Measurements from ENCODE around the gene MFRP. TPM values are rescaled to one million over a fixed set of nuclear protein-coding genes. Genes with fewer than 3 reads are reported as not detected.

MFRP gene
- total RNA-seq, 2 donors from 2014 or later = 0.27 TPM; not detected in 1

DNA sequence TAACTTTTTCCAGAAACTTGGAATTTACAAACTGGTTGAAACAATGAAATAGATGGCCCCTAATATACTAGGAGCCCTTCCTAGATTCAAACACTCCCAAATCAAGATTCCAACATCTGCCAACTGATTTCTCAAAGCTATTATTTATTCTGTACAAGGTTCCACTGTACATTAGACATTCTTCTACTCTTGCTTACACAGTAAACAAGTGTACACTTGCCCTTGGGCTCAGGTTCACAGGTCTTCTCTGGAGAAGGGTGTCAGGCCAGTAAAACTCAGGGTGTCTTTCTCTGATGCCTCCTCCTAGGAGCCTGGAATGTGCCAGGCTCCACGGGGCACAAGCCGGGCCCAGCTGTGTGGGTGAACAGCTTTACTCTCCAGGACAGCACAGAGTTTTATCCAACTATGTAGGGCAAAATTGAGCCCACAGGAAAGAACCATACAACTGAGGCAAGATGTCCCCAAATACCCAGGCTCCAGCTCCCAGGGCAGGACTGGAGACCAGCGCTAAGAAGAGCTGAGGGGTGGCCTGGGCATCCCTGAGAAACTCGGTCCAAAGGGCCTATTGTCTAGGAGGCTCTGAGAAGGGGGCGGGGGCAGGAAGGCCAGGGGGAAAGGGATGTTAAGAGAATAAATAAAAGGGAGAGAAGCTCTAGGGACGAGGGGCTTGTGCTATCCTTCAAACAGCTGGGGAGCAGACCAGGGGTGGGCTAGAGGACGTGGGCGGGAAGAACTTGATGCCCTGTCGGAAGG lies 8.8 kb upstream of the MFRP start:
- Histone ChIP-seq H3K4me1 (ENCODE audit: control insufficient read depth in 1 of 2, low read depth in 2 of 2) (no peaks in the 10 kb centered on the region), H3K27me3 (replicated peaks; ENCODE audit: insufficient read depth) (no peaks in the 10 kb centered on the region), H3K4me3 (no peak overlapping the region), H3K36me3 (no peaks in the 10 kb centered on the region), H3K27ac (no peak overlapping the region), H3K9me3 (no peaks in the 10 kb centered on the region)
- ATAC-seq (ENCODE audit: insufficient number of reproducible peaks, low FRiP score, low read depth) (no peak), DNase-seq (ENCODE audit: low spot score) (no peak)
- TF ChIP-seq, protein P1, sequence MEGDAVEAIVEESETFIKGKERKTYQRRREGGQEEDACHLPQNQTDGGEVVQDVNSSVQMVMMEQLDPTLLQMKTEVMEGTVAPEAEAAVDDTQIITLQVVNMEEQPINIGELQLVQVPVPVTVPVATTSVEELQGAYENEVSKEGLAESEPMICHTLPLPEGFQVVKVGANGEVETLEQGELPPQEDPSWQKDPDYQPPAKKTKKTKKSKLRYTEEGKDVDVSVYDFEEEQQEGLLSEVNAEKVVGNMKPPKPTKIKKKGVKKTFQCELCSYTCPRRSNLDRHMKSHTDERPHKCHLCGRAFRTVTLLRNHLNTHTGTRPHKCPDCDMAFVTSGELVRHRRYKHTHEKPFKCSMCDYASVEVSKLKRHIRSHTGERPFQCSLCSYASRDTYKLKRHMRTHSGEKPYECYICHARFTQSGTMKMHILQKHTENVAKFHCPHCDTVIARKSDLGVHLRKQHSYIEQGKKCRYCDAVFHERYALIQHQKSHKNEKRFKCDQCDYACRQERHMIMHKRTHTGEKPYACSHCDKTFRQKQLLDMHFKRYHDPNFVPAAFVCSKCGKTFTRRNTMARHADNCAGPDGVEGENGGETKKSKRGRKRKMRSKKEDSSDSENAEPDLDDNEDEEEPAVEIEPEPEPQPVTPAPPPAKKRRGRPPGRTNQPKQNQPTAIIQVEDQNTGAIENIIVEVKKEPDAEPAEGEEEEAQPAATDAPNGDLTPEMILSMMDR (IDR thresholded peaks at IDR 0.05) = no peak

DNA sequence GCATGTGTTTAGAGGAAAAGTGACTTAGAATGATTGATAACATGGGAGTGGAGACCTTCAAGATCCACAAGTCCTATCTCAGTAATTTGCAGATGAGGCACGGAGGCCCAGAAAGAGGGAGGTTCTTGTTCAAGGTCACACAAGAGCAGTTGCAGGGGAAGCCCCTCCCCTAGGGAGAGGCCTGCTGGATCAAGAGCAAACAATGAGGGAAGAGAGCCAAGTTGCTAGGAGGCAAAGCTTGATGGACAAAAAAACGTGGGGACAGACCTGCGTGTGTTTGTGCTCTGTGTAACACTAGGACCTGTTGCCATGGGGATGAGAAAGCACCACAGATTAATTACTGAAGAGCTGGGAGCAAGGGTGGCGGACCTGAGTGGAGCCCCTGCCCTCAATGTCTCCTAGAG lies 6.4 kb upstream of the MFRP start:
- Histone ChIP-seq H3K27me3 (replicated peaks; ENCODE audit: insufficient read depth) (no peaks in the 10 kb centered on the region), H3K4me3 (no peak overlapping the region), H3K27ac (no peak overlapping the region), H3K9me3 (no peaks in the 10 kb centered on the region), H3K4me1 (ENCODE audit: control insufficient read depth in 1 of 2, low read depth in 2 of 2) (no peaks in the 10 kb centered on the region), H3K36me3 (no peaks in the 10 kb centered on the region)
- TF ChIP-seq, protein P1 (IDR thresholded peaks at IDR 0.05) = no peak
- no peak for DNase-seq (ENCODE audit: low spot score)
- ATAC-seq (ENCODE audit: insufficient number of reproducible peaks, low FRiP score, low read depth) = no peak

GRCh38 chr11:119351232-119351631 lies 4.7 kb upstream of the MFRP start:
- Histone ChIP-seq H3K4me1 (ENCODE audit: control insufficient read depth in 1 of 2, low read depth in 2 of 2) (no peaks in the 10 kb centered on the region), H3K27me3 (replicated peaks; ENCODE audit: insufficient read depth) (no peaks in the 10 kb centered on the region), H3K36me3 (no peaks in the 10 kb centered on the region), H3K4me3 (no peak overlapping the region), H3K9me3 (no peaks in the 10 kb centered on the region), H3K27ac (no peak overlapping the region)
- ATAC-seq (ENCODE audit: insufficient number of reproducible peaks, low FRiP score, low read depth) (no peak), DNase-seq (ENCODE audit: low spot score) (no peak)
- TF ChIP-seq, protein P1 (IDR thresholded peaks at IDR 0.05) = no peak

GRCh38 chr11:119350302-119350701 lies 3.8 kb upstream of the MFRP start:
- H3K36me3 ChIP-seq = no peaks in the 10 kb centered on the region
- H3K4me1 ChIP-seq (ENCODE audit: control insufficient read depth in 1 of 2, low read depth in 2 of 2) = no peaks in the 10 kb centered on the region
- TF ChIP-seq, protein P1 (IDR thresholded peaks at IDR 0.05) = no peak
- no peaks in the 10 kb centered on the region for H3K27me3 ChIP-seq (replicated peaks; ENCODE audit: insufficient read depth)
- H3K9me3 ChIP-seq = no peaks in the 10 kb centered on the region
- no peak for ATAC-seq (ENCODE audit: insufficient number of reproducible peaks, low FRiP score, low read depth)
- DNase-seq (ENCODE audit: low spot score) = no peak
- H3K27ac ChIP-seq = no peak overlapping the region
- H3K4me3 ChIP-seq = no peak overlapping the region

DNA sequence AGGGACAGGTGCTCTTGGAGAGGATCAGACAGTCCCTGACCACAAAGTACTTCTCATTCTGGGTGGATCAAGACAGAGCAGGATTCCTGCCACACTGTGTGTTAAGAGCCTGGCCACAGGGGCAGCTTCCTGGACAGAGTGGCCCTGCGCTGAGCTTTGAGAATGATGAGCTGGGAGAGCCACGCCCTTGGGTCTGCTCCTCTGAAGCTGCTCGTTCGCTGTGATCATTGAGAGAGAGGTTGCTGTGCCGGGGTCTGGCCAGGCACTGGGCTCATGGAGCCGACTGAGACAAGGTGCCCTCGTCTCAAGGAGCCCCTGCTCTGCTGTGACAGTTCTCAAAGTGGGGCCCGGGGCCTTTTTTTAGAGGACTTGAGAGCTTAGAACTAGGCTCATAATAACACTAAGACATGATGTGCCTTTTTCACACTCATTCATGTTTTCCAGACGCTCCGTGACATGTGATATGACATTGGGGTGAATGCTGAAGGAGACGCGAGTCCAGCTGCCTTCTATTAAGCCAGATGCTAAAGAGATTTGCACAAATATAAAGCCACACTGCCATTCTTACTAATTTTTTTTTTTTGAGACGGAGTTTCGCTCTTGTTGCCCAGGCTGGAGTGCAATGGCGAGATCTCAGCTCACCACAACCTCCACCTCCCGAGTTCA lies 1.6 kb upstream of the MFRP start:
- Histone ChIP-seq H3K27ac (no peak overlapping the region), H3K36me3 (no peaks in the 10 kb centered on the region), H3K27me3 (replicated peaks; ENCODE audit: insufficient read depth) (no peaks in the 10 kb centered on the region), H3K4me3 (no peak overlapping the region), H3K4me1 (ENCODE audit: control insufficient read depth in 1 of 2, low read depth in 2 of 2) (no peaks in the 10 kb centered on the region), H3K9me3 (no peaks in the 10 kb centered on the region)
- TF ChIP-seq, protein P1 (IDR thresholded peaks at IDR 0.05) = no peak
- DNase-seq (ENCODE audit: low spot score) (no peak), ATAC-seq (ENCODE audit: insufficient number of reproducible peaks, low FRiP score, low read depth) (no peak)
